CD4-positive, alpha-beta memory T cell (primary cell): ENCODE data around the gene FXYD5. TPM values are rescaled to one million over a fixed set of nuclear protein-coding genes. Genes with fewer than 3 reads are reported as not detected.

ENCODE experiments used
- CTCF ChIA-PET: fragments of 350-600 bp; sonication (Branson Sonifier 250); formaldehyde crosslinking; loops from one replicate; lab custom pipeline; 2021; ENCODE audit warnings: inconsistent platforms; ENCODE audit not compliant: partially characterized antibody; lab: Charles Lee
- POLR2A ChIA-PET: fragments of 350-600 bp; sonication (Branson Sonifier 250); formaldehyde crosslinking; loops from one replicate; lab custom pipeline; 2021; ENCODE audit not compliant: partially characterized antibody; lab: Charles Lee
- DNase-seq, 5 donors: peaks; one replicate each; pipeline versions ENCODE4 v3.0.0 to v3.0.0-alpha.2; 2020 to 2022; ENCODE audit warnings: mixed read lengths in 1 of 5
- H3K27ac ChIP-seq: one replicate; pipeline ENCODE4 v1.7.0; 2013; ENCODE audit warnings: low read depth, low read length
- H3K27me3 ChIP-seq: 2 replicates; pipeline ENCODE4 v1.7.0; 2013; ENCODE audit warnings: mild to moderate bottlenecking, low read length, moderate library complexity; ENCODE audit not compliant: insufficient read depth
- H3K36me3 ChIP-seq: 2 replicates; pipeline ENCODE4 v1.7.0; 2013; ENCODE audit warnings: mild to moderate bottlenecking, low read length, moderate library complexity; ENCODE audit not compliant: insufficient read depth
- H3K4me1 ChIP-seq: 2 replicates; pipeline ENCODE4 v1.7.0; 2013; ENCODE audit warnings: mild to moderate bottlenecking, low read length, moderate library complexity; ENCODE audit not compliant: insufficient read depth
- H3K4me3 ChIP-seq, 2 donors: one replicate each; pipeline ENCODE4 v1.7.0; 2013; ENCODE audit warnings: low read length in 2 of 2, mild to moderate bottlenecking in 1 of 2
- H3K9me3 ChIP-seq, 2 donors: one replicate each; pipeline ENCODE4 v1.7.0; 2013; ENCODE audit warnings: low read length in 2 of 2, control low read depth in 1 of 2; ENCODE audit not compliant: control insufficient read depth in 1 of 2
- H3K27ac Mint-ChIP-seq, 7 donors: one replicate each; pipeline ENCODE4 v1.8.0; 2020 to 2021; ENCODE audit warnings: mixed read lengths in 7 of 7, mild to moderate bottlenecking in 6 of 7, inconsistent platforms in 3 of 7, moderate library complexity in 3 of 7
- H3K27me3 Mint-ChIP-seq, 2 donors: one replicate each; pipeline ENCODE4 v1.8.0; 2020 to 2021; ENCODE audit warnings: mixed read lengths in 2 of 2
- H3K36me3 Mint-ChIP-seq, 2 donors: one replicate each; pipeline ENCODE4 v1.8.0; 2020 to 2021; ENCODE audit warnings: mixed read lengths in 2 of 2, inconsistent platforms in 1 of 2, mild to moderate bottlenecking in 1 of 2
- H3K4me1 Mint-ChIP-seq, 4 donors: one replicate each; pipeline ENCODE4 v1.8.0; 2020 to 2021; ENCODE audit warnings: mixed read lengths in 4 of 4, mild to moderate bottlenecking in 1 of 4
- H3K4me3 Mint-ChIP-seq, 8 donors: one replicate each; pipeline ENCODE4 v1.8.0; 2020 to 2021; ENCODE audit warnings: mixed read lengths in 8 of 8, mild to moderate bottlenecking in 7 of 8, moderate library complexity in 6 of 8, inconsistent platforms in 3 of 8
- H3K9me3 Mint-ChIP-seq, 8 donors: one replicate each; pipeline ENCODE4 v1.8.0; 2020 to 2021; ENCODE audit warnings: mixed read lengths in 8 of 8, mild to moderate bottlenecking in 5 of 8, inconsistent platforms in 3 of 8, moderate library complexity in 1 of 8
- intact Hi-C: fragments of 100-400 bp; cut with micrococcal nuclease; formaldehyde crosslinking; loops from one replicate; pipeline ENCODE4 v1.15.1; 2023
- polyA plus RNA-seq, 2 donors: library from polyadenylated mRNA; unstranded; fragments of 300-500 nt; fragmentation: Illumina TruSeq; gene quantifications; one replicate each; pipeline ENCODE4 v1.2.3, GENCODE V29; 2021
- total RNA-seq, 2 experiments: library from RNA; stranded (reverse); gene quantifications; one replicate each; pipeline ENCODE4 v1.2.3, GENCODE V29; 2021

FXYD5 gene
- total and polyA plus RNA-seq, 4 experiments from 2014 or later: 452 to 833 (median 479) TPM

DNA sequence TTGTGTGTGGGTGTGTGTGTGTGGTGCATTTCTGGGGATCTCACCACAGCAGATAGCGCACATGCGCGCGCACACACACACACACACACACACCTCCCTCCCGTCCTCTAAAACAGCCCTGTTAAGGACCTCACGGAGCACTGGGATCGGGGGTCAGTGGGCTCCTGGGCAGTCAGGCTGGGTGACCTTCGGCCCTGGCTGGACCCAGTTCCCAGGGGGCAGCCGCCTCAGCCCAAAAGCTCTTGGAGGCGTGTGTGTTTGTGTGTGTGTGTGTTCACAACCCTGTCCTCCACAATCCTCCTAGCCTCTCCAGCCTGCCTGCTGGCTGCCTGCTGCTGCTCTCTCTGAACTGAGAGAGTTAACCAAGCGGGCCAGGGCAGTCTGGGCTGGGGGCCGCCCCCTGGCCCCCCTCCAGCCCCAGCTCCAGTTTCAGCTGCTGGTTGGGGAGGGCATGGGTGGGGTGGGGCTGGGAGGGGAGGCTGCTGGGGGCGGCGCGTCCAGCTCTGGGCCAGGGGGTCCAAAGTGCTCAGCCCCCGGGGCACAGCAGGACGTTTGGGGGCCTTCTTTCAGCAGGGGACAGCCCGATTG, 16.1 kb upstream of the FXYD5 start, which contains the start of gene FXYD1:
Gene FXYD1, plus strand, starts transcription at position 520 of the 588 bp plus-strand sequence. CDS start 1,256 bp downstream, outside the sequence.
- peaks cover 14 to 42% (median 27%) of the 10 kb centered on the region in 4 donors for H3K4me1 Mint-ChIP-seq
- Histone ChIP-seq H3K4me3 (no peak within 1 kb of the TSS), H3K27ac (no peak within 1 kb of the TSS), H3K36me3 (no peaks in the 10 kb centered on the region), H3K27me3 (no peaks in the 10 kb centered on the region), H3K9me3 (no peaks in the 10 kb centered on the region), H3K4me1 (peaks cover 25% of the 10 kb centered on the region)
- H3K27me3 Mint-ChIP-seq: no peaks in the 10 kb centered on the region
- H3K27ac Mint-ChIP-seq: peak within 1 kb of the TSS in 2 of 7 donors; percentile 15 to 52
- H3K4me3 Mint-ChIP-seq: peak within 1 kb of the TSS in 1 of 8 donors; percentile 49
- CTCF ChIA-PET: no interaction called here
- peaks cover 2 to 4% of the 10 kb centered on the region in 2 donors for H3K36me3 Mint-ChIP-seq
- no peak for DNase-seq
- intact Hi-C loops: no loop called here
- H3K9me3 Mint-ChIP-seq: peaks cover 0 to 1% (median 0%) of the 10 kb centered on the region in 8 donors
- POLR2A ChIA-PET: interaction anchor here (0.6 kb wide), 1 partner anchor 11 kb away, joined by 3 read pairs; no protein-coding TSS in a partner anchor

- Mint-ChIP-seq H3K27me3 (no peaks in the 10 kb centered on the region), H3K4me3 (peak overlapping the region in 4 of 8 donors; percentile 41 to 69 (median 64)), H3K9me3 (peaks cover 0 to 1% (median 0%) of the 10 kb centered on the region in 8 donors), H3K4me1 (peaks cover 27 to 57% (median 43%) of the 10 kb centered on the region in 4 donors), H3K27ac (peak overlapping the region in 6 of 7 donors; percentile 29 to 90 (median 86)), H3K36me3 (peaks cover 0 to 2% of the 10 kb centered on the region in 2 donors)
- H3K36me3 ChIP-seq: no peaks in the 10 kb centered on the region
- H3K4me3 ChIP-seq: no peak overlapping the region
- intact Hi-C loops: loop anchor here (2.0 to 10.0 kb wide), 5 partner anchors 26 to 204 kb away; partner anchors contain the start of genes FFAR1, FXYD3 and LSR
- H3K27me3 ChIP-seq: no peaks in the 10 kb centered on the region
- H3K9me3 ChIP-seq: no peaks in the 10 kb centered on the region
- H3K4me1 ChIP-seq: peaks cover 45% of the 10 kb centered on the region
- H3K27ac ChIP-seq: no peak overlapping the region
- DNase-seq: no peak
- CTCF ChIA-PET: interaction anchor here (0.6 to 5.6 kb wide), 8 partner anchors 13 to 127 kb away, joined by 3 to 90 read pairs (median 14); partner anchors contain the start of genes FXYD3 and FXYD5
- POLR2A ChIA-PET: interaction anchor here (1.0 to 6.8 kb wide), 12 partner anchors 14 to 407 kb away, joined by 3 to 112 read pairs (median 20); partner anchors contain the start of genes FXYD5, USF2 and ZNF181
Measured at GRCh38 chr19:35140207-35140961, 14.2 kb upstream of the FXYD5 start.

- intact Hi-C loops: loop anchor here (1.0 to 10.0 kb wide), 8 partner anchors 12 to 204 kb away; partner anchors contain the start of genes FFAR1, FXYD3 and LSR
- H3K9me3 Mint-ChIP-seq: peaks cover 0 to 1% (median 0%) of the 10 kb centered on the region in 8 donors
- no peaks in the 10 kb centered on the region for H3K9me3 ChIP-seq
- POLR2A ChIA-PET: interaction anchor here (0.9 to 6.8 kb wide), 25 partner anchors 13 to 408 kb away, joined by 3 to 112 read pairs (median 5); partner anchors contain the start of genes FAM187B, FXYD5, USF2 and ZNF181
- DNase-seq: peak; percentile 92 to 94 (median 93)
- H3K4me1 ChIP-seq: peaks cover 46% of the 10 kb centered on the region
- H3K27me3 Mint-ChIP-seq: no peaks in the 10 kb centered on the region
- H3K4me1 Mint-ChIP-seq: peaks cover 28 to 53% (median 39%) of the 10 kb centered on the region in 4 donors
- no peak overlapping the region for H3K27ac ChIP-seq
- H3K36me3 ChIP-seq: no peaks in the 10 kb centered on the region
- peak overlapping the region; percentile 88 to 96 (median 90) for H3K27ac Mint-ChIP-seq
- peak overlapping the region; percentile 24 to 75 for H3K4me3 ChIP-seq
- H3K4me3 Mint-ChIP-seq: peak overlapping the region; percentile 82 to 96 (median 88)
- CTCF ChIA-PET: interaction anchor here (0.6 to 5.6 kb wide), 36 partner anchors 12 to 502 kb away, joined by 3 to 90 read pairs (median 5); partner anchors contain the start of genes FXYD3 and FXYD5
- no peaks in the 10 kb centered on the region for H3K27me3 ChIP-seq
- peaks cover 0 to 2% of the 10 kb centered on the region in 2 donors for H3K36me3 Mint-ChIP-seq
Measured at GRCh38 chr19:35140962-35141836, 13.3 kb upstream of the FXYD5 start.

GRCh38 chr19:35141837-35142605, 12.5 kb upstream of the FXYD5 start:
- intact Hi-C loops: loop anchor here (1.0 to 10.0 kb wide), 9 partner anchors 11 to 203 kb away; partner anchors contain the start of genes FFAR1, FXYD3, LSR and USF2
- Histone ChIP-seq H3K9me3 (no peaks in the 10 kb centered on the region), H3K4me3 (peak overlapping the region; percentile 42 to 75), H3K4me1 (peaks cover 46% of the 10 kb centered on the region), H3K27ac (no peak overlapping the region), H3K36me3 (no peaks in the 10 kb centered on the region), H3K27me3 (no peaks in the 10 kb centered on the region)
- Mint-ChIP-seq H3K4me3 (peak overlapping the region; percentile 82 to 96 (median 88)), H3K27ac (peak overlapping the region; percentile 88 to 96 (median 90)), H3K4me1 (peaks cover 28 to 54% (median 40%) of the 10 kb centered on the region in 4 donors), H3K36me3 (peaks cover 0 to 2% of the 10 kb centered on the region in 2 donors), H3K27me3 (no peaks in the 10 kb centered on the region), H3K9me3 (peaks cover 0 to 1% (median 0%) of the 10 kb centered on the region in 8 donors)
- ChIA-PET CTCF (interaction anchor here (0.6 to 5.6 kb wide), 37 partner anchors 11 to 501 kb away, joined by 3 to 90 read pairs (median 5); partner anchors contain the start of genes FXYD3 and FXYD5), POLR2A (interaction anchor here (0.6 to 6.8 kb wide), 25 partner anchors 13 to 408 kb away, joined by 3 to 112 read pairs (median 5); partner anchors contain the start of genes FAM187B, FXYD5, USF2 and ZNF181)
- peak in 1 of 5 donors; percentile 22 for DNase-seq

DNA sequence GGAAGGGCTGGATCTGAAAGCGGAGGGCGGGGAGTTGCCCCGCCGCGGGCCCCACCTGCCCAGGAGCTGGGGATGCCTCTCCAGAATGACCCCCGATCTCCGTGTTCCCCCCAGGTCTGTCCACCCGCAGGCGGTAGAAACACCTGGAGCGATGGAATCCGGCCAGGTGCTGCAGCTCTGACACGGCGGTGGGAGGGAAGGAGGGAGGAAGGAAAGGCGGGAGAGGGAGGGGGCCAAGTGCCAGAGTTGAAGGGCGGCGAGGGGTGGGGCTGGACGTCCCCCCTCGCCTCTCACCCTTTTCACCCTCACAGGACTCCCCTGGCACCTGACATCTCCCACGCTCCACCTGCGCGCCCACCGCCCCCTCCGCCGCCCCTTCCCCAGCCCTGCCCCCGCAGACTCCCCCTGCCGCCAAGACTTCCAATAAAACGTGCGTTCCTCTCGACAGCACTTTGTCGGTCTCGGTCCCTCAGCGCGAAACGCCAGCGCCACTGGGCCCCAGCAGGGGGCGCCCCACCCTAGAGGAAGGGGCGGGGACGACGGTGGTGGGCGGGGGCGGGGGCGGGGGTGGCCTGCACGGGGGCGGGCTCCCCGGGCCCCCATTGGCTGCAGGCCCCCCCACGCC, 11.8 kb upstream of the FXYD5 start:
- peak overlapping the region; percentile 31 to 96 (median 78) for H3K4me3 Mint-ChIP-seq
- Histone ChIP-seq H3K4me3 (peak overlapping the region; percentile 42 to 75), H3K36me3 (no peaks in the 10 kb centered on the region), H3K27me3 (no peaks in the 10 kb centered on the region), H3K27ac (no peak overlapping the region), H3K9me3 (no peaks in the 10 kb centered on the region), H3K4me1 (peaks cover 46% of the 10 kb centered on the region)
- H3K27ac Mint-ChIP-seq: peak overlapping the region in 5 of 7 donors; percentile 70 to 88 (median 85)
- H3K36me3 Mint-ChIP-seq: peaks cover 0 to 2% of the 10 kb centered on the region in 2 donors
- no peaks in the 10 kb centered on the region for H3K27me3 Mint-ChIP-seq
- DNase-seq: peak; percentile 65 to 80 (median 67)
- no peaks in the 10 kb centered on the region for H3K9me3 Mint-ChIP-seq
- CTCF ChIA-PET: interaction anchor here (0.6 to 5.6 kb wide), 25 partner anchors 10 to 210 kb away, joined by 3 to 90 read pairs (median 8); partner anchors contain the start of genes FXYD3 and FXYD5
- intact Hi-C loops: loop anchor here (2.0 to 10.0 kb wide), 2 partner anchors 126 to 202 kb away; partner anchors contain the start of genes FFAR1 and USF2
- POLR2A ChIA-PET: interaction anchor here (0.6 to 6.8 kb wide), 17 partner anchors 12 to 328 kb away, joined by 3 to 112 read pairs (median 8); partner anchors contain the start of genes FAM187B, FXYD5 and USF2
- peaks cover 28 to 54% (median 40%) of the 10 kb centered on the region in 4 donors for H3K4me1 Mint-ChIP-seq
